MCF 10A (cell line): ENCODE results near the gene FBRS. TPM values are rescaled to one million over a fixed set of nuclear protein-coding genes. Genes with fewer than 3 reads are reported as not detected.
"Not testable (repeated sequence)": the region's sequence is repeated elsewhere in the genome, so short reads cannot be mapped to it uniquely, and the experiment has no call there.

ENCODE experiments used
- BruUV-seq: library from RNA; stranded (reverse); fragments of 400-500 nt; replicated peaks from 2 replicates; lab custom pipeline; 2021; lab: Mats Ljungman, UMichigan
- CTCF ChIA-PET: fragments of 300-600 bp; sonication (Branson Sonifier 250); formaldehyde crosslinking; extraction: SDS; loops from one replicate; lab custom pipeline; 2021; ENCODE audit warnings: antibody characterized with exemption, inconsistent platforms; lab: Yijun Ruan, JAX
- POLR2A ChIA-PET: fragments of 300-600, 350-650 bp; sonication (Branson Sonifier 250); formaldehyde crosslinking; extraction: SDS; loops from one replicate; lab custom pipeline; 2020; ENCODE audit warnings: antibody characterized with exemption, inconsistent platforms; lab: Yijun Ruan, JAX
- DNase-seq: peaks from one replicate; pipeline ENCODE4 v3.0.0-alpha.2; 2018; ENCODE audit not compliant: unreplicated experiment
- H3K27ac Mint-ChIP-seq: one replicate; pipeline ENCODE4 v1.8.0; 2022; ENCODE audit warnings: mild to moderate bottlenecking, low read depth, mixed read lengths; ENCODE audit not compliant: unreplicated experiment
- H3K27me3 Mint-ChIP-seq: one replicate; pipeline ENCODE4 v1.8.0; 2022; ENCODE audit warnings: mixed read lengths; ENCODE audit not compliant: insufficient read depth, unreplicated experiment
- H3K36me3 Mint-ChIP-seq: one replicate; pipeline ENCODE4 v1.8.0; 2022; ENCODE audit warnings: mild to moderate bottlenecking, moderate library complexity, mixed read lengths; ENCODE audit not compliant: insufficient read depth, unreplicated experiment
- H3K4me1 Mint-ChIP-seq: one replicate; pipeline ENCODE4 v1.8.0; 2022; ENCODE audit warnings: mixed read lengths; ENCODE audit not compliant: insufficient read depth, unreplicated experiment
- H3K4me3 Mint-ChIP-seq: one replicate; pipeline ENCODE4 v1.8.0; 2022; ENCODE audit warnings: mild to moderate bottlenecking, moderate library complexity, mixed read lengths; ENCODE audit not compliant: unreplicated experiment
- H3K9me3 Mint-ChIP-seq: one replicate; pipeline ENCODE4 v1.8.0; 2022; ENCODE audit warnings: mixed read lengths; ENCODE audit not compliant: unreplicated experiment
- CTCF ChIP-seq: fragments of 200-600 bp; IDR thresholded peaks from one replicate; pipeline ENCODE4 v1.8.0; 2022; ENCODE audit warnings: antibody characterized with exemption, mild to moderate bottlenecking; ENCODE audit not compliant: unreplicated experiment
- intact Hi-C: fragments of 100-400 bp; cut with micrococcal nuclease; formaldehyde crosslinking; loops from 2 replicates; pipeline ENCODE4 v1.14.1; 2022
- total RNA-seq: library from RNA; stranded (reverse); gene quantifications from 2 replicates; pipeline ENCODE4 v1.2.3, GENCODE V29; 2022

The FBRS gene
- total RNA-seq, 1 experiment from 2014 or later: 69.1 TPM

GRCh38 chr16:30628628-30629540 is 29.3 kb upstream of the FBRS start:
- POLR2A ChIA-PET: interaction anchor here (0.5 to 1.6 kb wide), 9 partner anchors 9 to 259 kb away, joined by 3 to 12 read pairs (median 3); partner anchors contain the start of genes TBC1D10B, ZNF747 and ZNF785
- peak; percentile 84 for TF ChIP-seq CTCF
- CTCF ChIA-PET: interaction anchor here (0.6 to 4.8 kb wide), 51 partner anchors 9 to 537 kb away, joined by 3 to 39 read pairs (median 4); partner anchors contain the start of genes DCTPP1, PRR14, TBX6 and ZNF688
- Mint-ChIP-seq H3K36me3 (no peaks in the 10 kb centered on the region), H3K27ac (no peak overlapping the region), H3K9me3 (no peaks in the 10 kb centered on the region), H3K4me1 (peaks cover 6% of the 10 kb centered on the region), H3K27me3 (no peaks in the 10 kb centered on the region), H3K4me3 (no peak overlapping the region)
- no TSS peak for BruUV-seq
- peak; percentile 87 for DNase-seq
- intact Hi-C loops: loop anchor here (1.0 kb wide), 2 partner anchors 180 to 199 kb away; partner anchors contain the start of gene DCTPP1

GRCh38 chr16:30632454-30632853 is 25.8 kb upstream of the FBRS start:
- H3K27me3 Mint-ChIP-seq, H3K9me3 Mint-ChIP-seq, BruUV-seq, H3K27ac Mint-ChIP-seq, H3K4me1 Mint-ChIP-seq, intact Hi-C loops, H3K4me3 Mint-ChIP-seq, H3K36me3 Mint-ChIP-seq, DNase-seq: not testable (repeated sequence)
- ChIA-PET POLR2A (interaction anchor here (0.7 to 2.9 kb wide), 2 partner anchors 23 to 27 kb away, joined by 3 to 12 read pairs; partner anchors contain the start of gene ZNF689), CTCF (interaction anchor here (0.6 to 2.9 kb wide), 7 partner anchors 13 to 540 kb away, joined by 3 to 11 read pairs (median 3); no protein-coding TSS in a partner anchor)

GRCh38 chr16:30633526-30633925 is 24.7 kb upstream of the FBRS start:
- no peak for DNase-seq
- peaks cover 7% of the 10 kb centered on the region for H3K36me3 Mint-ChIP-seq
- peak overlapping the region; percentile 98 for H3K27ac Mint-ChIP-seq
- H3K27me3 Mint-ChIP-seq: no peaks in the 10 kb centered on the region
- ChIA-PET CTCF (interaction anchor here (0.8 kb wide), 1 partner anchor 222 kb away, joined by 3 read pairs; no protein-coding TSS in a partner anchor), POLR2A (interaction anchor here (0.6 to 2.9 kb wide), 17 partner anchors 12 to 566 kb away, joined by 3 to 13 read pairs (median 4); partner anchors contain the start of genes DCTPP1, PRR14, SRCAP and ZNF688)
- H3K9me3 Mint-ChIP-seq: no peaks in the 10 kb centered on the region
- peaks cover 6% of the 10 kb centered on the region for H3K4me1 Mint-ChIP-seq
- peak overlapping the region; percentile 89 for H3K4me3 Mint-ChIP-seq
- BruUV-seq: TSS peak; percentile 95
- intact Hi-C loops: no loop called here
- no peak for TF ChIP-seq CTCF

- no peaks in the 10 kb centered on the region for H3K9me3 Mint-ChIP-seq
- no peak for DNase-seq
- CTCF ChIA-PET: interaction anchor here (0.6 to 2.0 kb wide), 6 partner anchors 10 to 227 kb away, joined by 3 to 6 read pairs (median 4); partner anchors contain the start of gene FBRS
- intact Hi-C loops: no loop called here
- H3K27ac Mint-ChIP-seq: no peak overlapping the region
- BruUV-seq: no TSS peak
- POLR2A ChIA-PET: interaction anchor here (1.0 to 1.7 kb wide), 3 partner anchors 14 to 26 kb away, joined by 3 to 7 read pairs (median 5); partner anchors contain the start of genes PRR14 and ZNF689
- H3K4me1 Mint-ChIP-seq: no peaks in the 10 kb centered on the region
- no peak overlapping the region for H3K4me3 Mint-ChIP-seq
- peaks cover 7% of the 10 kb centered on the region for H3K36me3 Mint-ChIP-seq
- TF ChIP-seq CTCF: no peak
- H3K27me3 Mint-ChIP-seq: no peaks in the 10 kb centered on the region
These were observed 21.6 kb upstream of the FBRS start for GRCh38 chr16:30636599-30636998.

GRCh38 chr16:30637139-30637538 is 21.1 kb upstream of the FBRS start:
- POLR2A ChIA-PET: interaction anchor here (0.7 to 1.7 kb wide), 3 partner anchors 13 to 166 kb away, joined by 3 to 7 read pairs (median 5); partner anchors contain the start of genes PRR14 and ZNF689

More at GRCh38 chr16:30637139-30637538, 21.1 kb upstream of the FBRS start:
- H3K4me1 Mint-ChIP-seq, H3K27me3 Mint-ChIP-seq, intact Hi-C loops, H3K9me3 Mint-ChIP-seq, H3K27ac Mint-ChIP-seq, H3K36me3 Mint-ChIP-seq, BruUV-seq, H3K4me3 Mint-ChIP-seq, DNase-seq: not testable (repeated sequence)
- CTCF ChIA-PET: interaction anchor here (0.6 to 1.9 kb wide), 7 partner anchors 8 to 237 kb away, joined by 3 to 9 read pairs (median 4); partner anchors contain the start of gene FBRS
